HL-60/S4 treated with retinoic acid at 250 ng/mL for 4 days and 3 days (cell line): ENCODE data around the gene ADAMTS2.

Experiments
- in situ Hi-C: fragments of 300-500 bp; cut with MboI; formaldehyde crosslinking; loops from 2 replicates; pipeline ENCODE4 v1.7.0; 2022; ENCODE audit warnings: low sequenced_read_pairs

ADAMTS2 gene

DNA sequence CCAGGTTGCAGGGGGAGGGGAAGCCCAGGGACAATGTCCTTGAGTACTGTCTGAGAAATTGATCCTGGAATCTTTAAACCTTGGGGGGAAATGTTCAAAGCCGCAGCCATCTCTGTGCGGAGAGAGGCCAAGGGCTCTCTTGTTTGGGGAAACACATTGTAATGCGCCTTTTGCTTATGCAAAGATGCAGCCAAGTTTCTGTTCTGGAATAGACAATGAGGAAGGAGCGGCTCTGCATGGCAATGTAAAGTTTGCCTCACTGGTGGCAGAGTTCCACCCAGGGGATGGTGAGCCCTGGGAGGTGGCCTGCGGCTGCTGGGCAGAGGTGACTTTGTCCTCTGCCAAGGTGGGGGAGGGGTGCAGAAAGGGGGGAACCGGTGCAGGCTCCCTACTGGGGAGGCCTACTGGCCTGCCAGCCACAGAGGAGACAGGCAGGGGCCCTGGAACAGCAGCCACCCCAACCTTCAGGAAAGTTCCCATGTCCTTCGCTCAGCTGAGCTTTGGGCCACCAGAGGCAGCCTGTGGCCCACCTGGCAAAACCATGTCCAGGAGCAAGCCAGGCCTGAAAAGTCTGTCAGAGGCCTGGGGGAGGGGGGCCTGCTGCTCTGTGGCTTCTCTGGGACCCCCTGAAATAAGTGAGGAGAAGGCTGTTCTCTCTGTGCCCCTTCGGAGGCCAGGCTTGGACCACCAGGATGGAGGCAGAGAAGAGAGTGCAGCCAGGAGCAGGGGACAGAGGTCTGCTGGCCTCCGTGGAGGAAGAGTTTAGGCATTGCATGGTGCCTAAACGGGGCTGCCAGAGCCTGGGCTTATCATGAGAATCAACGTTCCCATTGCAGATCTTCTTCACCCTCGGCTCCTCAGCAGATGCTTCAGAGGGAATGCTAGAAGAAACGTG, 157.3 kb downstream of the ADAMTS2 start:
- in situ Hi-C loops = no loop called here

DNA sequence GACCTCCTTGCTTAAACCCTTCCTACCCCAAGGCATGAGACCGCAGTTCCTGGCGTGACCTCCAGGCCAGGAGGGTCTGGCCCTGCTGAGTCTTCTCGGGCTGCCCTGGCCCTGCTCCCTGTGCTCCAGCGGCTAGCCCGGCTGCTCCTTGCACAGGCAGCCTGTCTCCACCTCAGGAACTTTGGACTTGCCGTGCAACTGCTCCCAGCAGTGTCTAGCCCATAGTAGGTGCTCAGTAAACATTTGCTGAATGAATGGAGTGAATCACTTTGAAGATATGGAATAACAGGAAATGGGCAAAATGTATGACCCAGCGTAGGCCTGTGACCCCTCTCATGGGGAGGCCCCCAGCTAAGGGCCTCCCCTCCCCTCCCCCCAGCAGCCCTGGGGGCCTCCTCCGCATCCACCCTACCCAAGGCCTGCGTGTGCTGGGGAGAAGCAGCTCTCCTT, 158.0 kb downstream of the ADAMTS2 start:
- in situ Hi-C loops = no loop called here

GRCh38 chr5:179186801-179187200, 158.5 kb downstream of the ADAMTS2 start:
- in situ Hi-C loops = no loop called here

DNA sequence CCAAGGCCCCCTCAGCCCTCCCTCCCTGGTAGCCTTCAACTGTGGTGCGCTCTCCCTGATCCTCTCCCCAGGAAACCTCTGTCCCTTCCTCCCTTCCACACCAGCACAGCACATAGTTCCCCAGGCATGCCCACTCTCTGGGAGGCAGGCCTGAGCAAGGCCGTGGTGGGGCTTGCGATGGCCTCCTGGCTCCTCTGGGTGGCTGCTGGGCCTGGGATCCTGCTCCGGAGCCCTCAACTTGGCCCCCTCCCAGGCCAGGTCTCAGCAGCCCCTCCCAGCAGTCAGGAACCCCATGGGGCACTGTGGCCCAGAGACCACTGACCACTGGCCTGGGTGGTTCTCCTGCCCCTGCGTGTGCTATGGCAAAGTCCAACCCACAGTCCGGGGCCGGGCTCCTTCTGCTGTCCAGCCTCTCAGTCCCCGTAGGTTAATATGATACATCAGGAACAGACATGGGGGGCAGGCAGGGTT, 159.3 kb downstream of the ADAMTS2 start:
- in situ Hi-C loops = no loop called here

DNA sequence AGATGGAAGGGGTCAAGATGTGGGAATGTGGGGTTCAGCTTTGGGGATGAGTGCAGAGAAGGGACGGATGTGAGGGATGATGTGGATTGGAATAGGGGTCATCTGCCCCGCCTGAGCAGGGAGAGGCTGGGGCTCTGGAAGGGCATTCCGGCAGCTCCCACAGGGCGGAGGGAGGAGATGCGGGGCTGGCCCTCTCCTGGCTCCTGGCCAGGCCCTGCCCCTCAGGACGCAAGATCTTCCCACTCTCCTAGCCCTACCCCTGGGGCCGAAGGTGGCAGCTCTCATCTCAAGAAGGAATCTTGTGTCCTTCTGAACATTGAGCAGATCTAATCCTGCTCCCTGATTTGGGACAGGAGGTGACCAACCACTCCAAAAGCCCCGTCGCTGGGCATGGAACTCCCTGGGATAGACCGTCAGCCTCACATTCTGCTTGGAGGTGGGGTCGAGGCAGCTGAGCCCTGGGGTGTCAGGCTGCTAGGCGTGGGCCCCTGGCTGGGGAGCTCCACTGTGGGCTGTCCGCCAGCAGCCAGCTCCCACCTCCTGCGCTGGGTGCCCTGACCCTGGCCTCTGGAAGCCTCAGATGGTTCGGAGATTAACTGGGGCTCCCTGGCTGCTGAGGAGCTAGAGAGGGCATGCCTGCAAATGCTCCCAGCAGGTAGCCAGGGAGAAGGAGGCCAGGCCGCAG, 159.9 kb downstream of the ADAMTS2 start:
- in situ Hi-C loops = no loop called here

DNA sequence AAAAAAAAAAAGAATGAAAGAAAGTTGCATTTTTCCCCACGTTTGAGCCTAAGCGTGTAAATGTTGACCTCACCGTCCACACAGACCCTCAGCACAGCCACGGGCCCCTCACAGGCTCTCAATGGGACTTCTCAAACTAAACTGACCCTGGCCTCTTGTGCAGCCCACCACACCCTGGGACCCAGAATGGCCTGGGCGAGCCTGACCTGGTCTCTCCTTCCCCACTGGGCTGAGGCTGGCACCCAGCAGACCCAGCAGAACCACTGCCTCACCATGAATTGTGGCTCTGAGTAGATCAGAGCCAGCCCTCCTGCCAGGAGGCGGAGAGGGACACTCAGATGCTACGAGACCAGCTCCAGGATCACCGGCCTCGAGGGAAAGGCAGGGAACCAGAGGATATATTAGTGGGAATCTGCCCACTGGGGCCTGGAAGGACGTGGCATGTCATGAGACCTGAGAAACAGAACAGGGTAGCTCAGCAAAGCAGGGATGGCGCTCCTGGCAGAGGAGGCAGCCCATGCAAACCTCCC, 160.7 kb downstream of the ADAMTS2 start:
- in situ Hi-C loops = no loop called here

DNA sequence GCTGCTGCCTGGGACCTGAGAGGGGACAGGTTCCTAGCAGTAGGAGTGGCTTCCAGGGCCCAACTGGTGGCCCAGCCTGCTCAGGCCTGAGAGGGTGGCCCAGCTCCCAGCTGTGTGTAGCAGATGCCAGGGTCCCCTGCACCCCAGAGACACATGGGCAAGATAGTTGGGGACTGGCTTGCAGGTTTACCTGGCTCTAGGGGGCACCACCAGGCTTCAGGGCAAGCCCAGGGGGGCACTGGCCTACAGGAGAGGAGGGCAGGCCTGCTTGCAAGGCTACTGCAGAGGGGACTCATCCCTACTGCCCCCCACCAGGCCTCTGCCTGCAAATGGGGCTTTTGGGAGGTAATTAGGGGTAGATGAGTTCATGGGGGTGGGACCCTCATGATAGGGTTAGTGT, 161.8 kb downstream of the ADAMTS2 start:
- in situ Hi-C loops = no loop called here

- in situ Hi-C loops = no loop called here
These were observed 162.7 kb downstream of the ADAMTS2 start for GRCh38 chr5:179182601-179183000.

- in situ Hi-C loops = no loop called here
These were observed 163.3 kb downstream of the ADAMTS2 start for GRCh38 chr5:179181988-179182387.

DNA sequence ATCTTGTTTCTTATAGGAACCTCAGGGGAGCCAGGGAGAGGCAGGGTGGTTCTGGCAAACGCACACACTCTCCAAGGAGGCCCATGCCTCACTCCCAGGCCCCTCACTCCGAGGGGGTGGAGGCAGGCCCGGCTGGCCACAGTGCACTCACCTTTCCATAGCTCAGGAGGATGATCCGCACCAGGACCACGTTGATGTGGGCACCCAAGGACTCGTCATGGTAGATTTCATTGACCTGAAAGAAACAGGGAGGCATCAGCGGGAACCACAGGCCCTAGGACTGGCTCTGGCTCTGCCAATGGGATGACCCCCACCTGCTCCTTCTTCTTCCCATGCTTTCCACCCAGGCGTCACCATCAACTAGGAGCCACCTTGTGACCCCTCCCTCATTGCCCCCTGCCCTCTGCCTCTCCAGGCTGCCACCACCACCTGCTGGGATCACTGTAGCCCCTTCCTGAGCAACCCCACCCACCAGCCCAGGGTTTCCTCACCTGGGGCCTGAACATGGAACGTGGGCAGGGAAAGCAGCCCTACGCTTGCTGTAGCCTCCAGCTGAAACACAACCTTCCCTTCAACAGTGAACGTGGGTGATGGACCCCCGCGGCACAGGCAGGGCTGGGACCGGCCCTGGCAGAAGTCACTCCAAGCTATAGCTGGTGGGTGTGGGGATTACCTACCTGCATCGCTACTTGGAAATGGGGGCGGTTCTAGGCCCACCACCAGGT, 164.2 kb downstream of the ADAMTS2 start:
- in situ Hi-C loops = no loop called here

- in situ Hi-C loops = no loop called here
These were observed 165.1 kb downstream of the ADAMTS2 start for GRCh38 chr5:179180061-179180610.

- in situ Hi-C loops = no loop called here
These were observed 167.3 kb downstream of the ADAMTS2 start for GRCh38 chr5:179177711-179178575.

- in situ Hi-C loops = no loop called here
These were observed 168.6 kb downstream of the ADAMTS2 start for GRCh38 chr5:179176571-179177230.

DNA sequence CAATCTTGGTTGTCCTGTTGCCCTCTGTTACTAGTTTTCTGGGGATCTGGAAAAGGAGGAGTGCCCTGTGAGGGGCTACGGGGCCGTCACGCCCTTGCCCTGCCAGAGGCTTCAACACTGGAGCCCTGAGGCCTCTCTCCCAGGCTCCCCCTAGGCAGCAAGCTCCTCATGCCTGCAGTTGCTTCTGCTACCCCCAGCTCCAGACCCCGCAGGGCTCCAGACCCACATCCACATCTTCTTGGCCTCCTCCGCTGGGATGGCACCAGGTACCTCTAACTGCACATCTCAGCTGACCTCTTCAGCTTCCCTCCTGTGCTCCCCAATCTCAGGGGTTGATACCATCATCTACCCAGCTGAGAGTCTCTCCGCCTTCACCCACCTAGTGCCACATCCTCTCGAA, 169.1 kb downstream of the ADAMTS2 start:
- in situ Hi-C loops = no loop called here

- in situ Hi-C loops = no loop called here
These were observed 173.2 kb downstream of the ADAMTS2 start for GRCh38 chr5:179171816-179172745.

DNA sequence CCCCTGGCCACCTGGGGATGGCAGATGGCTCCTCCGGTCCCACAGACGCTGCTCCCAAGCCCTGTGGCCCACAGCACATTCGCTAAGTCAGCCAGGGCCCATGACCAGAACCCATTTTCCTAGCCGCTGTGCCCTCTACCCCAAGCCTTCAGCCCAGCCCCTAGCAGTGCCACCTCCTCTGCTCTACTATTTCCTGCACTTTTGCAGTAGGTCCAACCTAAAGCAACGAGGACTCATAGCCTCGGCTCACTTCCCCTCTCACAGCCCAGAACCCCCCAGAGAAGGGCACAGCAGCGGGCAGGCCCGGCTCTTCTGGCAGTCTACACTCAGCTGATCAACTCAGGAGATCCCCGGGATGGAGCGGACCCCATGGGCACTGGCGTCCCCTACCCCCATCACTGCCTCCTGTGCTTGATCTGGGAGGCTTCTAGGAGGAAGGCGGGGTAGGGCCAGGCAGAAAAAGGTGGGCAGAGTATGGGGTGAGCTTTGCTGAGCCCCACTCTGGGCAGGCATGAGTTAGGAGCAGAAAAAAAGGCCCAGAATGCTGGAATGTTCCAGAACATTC, 173.9 kb downstream of the ADAMTS2 start:
- in situ Hi-C loops = no loop called here

GRCh38 chr5:179170606-179171005, 174.7 kb downstream of the ADAMTS2 start:
- in situ Hi-C loops = no loop called here

- in situ Hi-C loops = no loop called here
These were observed 175.4 kb downstream of the ADAMTS2 start for GRCh38 chr5:179169836-179170235.
